Immature natural killer cell (primary cell): ENCODE results near the gene PATJ. TPM values are rescaled to one million over a fixed set of nuclear protein-coding genes. Genes with fewer than 3 reads are reported as not detected.

Experiments
- polyA plus RNA-seq, 3 donors: library from polyadenylated mRNA; unstranded; fragments of 300-500 nt; fragmentation: Illumina TruSeq; gene quantifications; one replicate each; pipeline ENCODE4 v1.2.3, GENCODE V29; 2021

Gene PATJ
- polyA plus RNA-seq, 3 donors from 2014 or later = 2.9 to 7.2 (median 5.9) TPM

Other genes with a start within 250 kb of the PATJ start
- gene TM2D1, start 17.3 kb upstream of the PATJ start, polyA plus RNA-seq = 10 to 100 TPM; 38.8 to 47.0 (median 46.9) TPM